ENCODE data around the gene TBC1D13.
"Not testable (repeated sequence)": the region's sequence is repeated elsewhere in the genome, so short reads cannot be mapped to it uniquely, and the experiment has no call there.

Gene TBC1D13

GRCh38 chr9:128846680-128847030 lies 59.6 kb downstream of the TBC1D13 start:
- H3K36me3 ChIP-seq (ENCODE audit: control insufficient read depth, low read length): peaks cover 5% of the 10 kb centered on the region; the same call in 1 of the 2 replicates
- H3F3A ChIP-seq (ENCODE audit: control insufficient read depth, insufficient read depth): no peaks in the 10 kb centered on the region
- no peak overlapping the region for H3K4me3 ChIP-seq (ENCODE audit: low read length)
- no peaks in the 10 kb centered on the region for H3K9me3 ChIP-seq (ENCODE audit: control insufficient read depth, insufficient read depth, low read length)
- TF ChIP-seq CTCF (IDR thresholded peaks at IDR 0.05; ENCODE audit: low read depth, low read length, poor library complexity, severe bottlenecking): no peak
- no peak for TF ChIP-seq EZH2phosphoT487 (IDR thresholded peaks at IDR 0.05; ENCODE audit: borderline replicate concordance, low read length)
- no peak overlapping the region for H3K27ac ChIP-seq (ENCODE audit: low read depth, low read length)
- no peaks in the 10 kb centered on the region for H3K4me1 ChIP-seq (ENCODE audit: control insufficient read depth, low read length)
- peaks cover 9% of the 10 kb centered on the region; the same call in 1 of the 2 replicates for H3K79me2 ChIP-seq (ENCODE audit: control insufficient read depth, low read length)
- no peaks in the 10 kb centered on the region for H3K27me3 ChIP-seq (ENCODE audit: control insufficient read depth, low read length)
- H4K20me1 ChIP-seq (ENCODE audit: control insufficient read depth, insufficient read depth, low read depth, low read length): no peaks in the 10 kb centered on the region
- no peak overlapping the region for H3K4me2 ChIP-seq (ENCODE audit: low read length)
- H3K9me2 ChIP-seq (replicated peaks; ENCODE audit: control insufficient read depth, low read length): no peaks in the 10 kb centered on the region

- Histone ChIP-seq H4K20me1 (ENCODE audit: control insufficient read depth, insufficient read depth, low read depth, low read length) (no peaks in the 10 kb centered on the region), H3K9me2 (replicated peaks; ENCODE audit: control insufficient read depth, low read length) (no peaks in the 10 kb centered on the region), H3K79me2 (ENCODE audit: control insufficient read depth, low read length) (peaks cover 11% of the 10 kb centered on the region; the same call in 1 of the 2 replicates), H3K27me3 (ENCODE audit: control insufficient read depth, low read length) (no peaks in the 10 kb centered on the region), H3K27ac (ENCODE audit: low read depth, low read length) (no peak overlapping the region), H3K4me2 (ENCODE audit: low read length) (no peak overlapping the region), H3K4me3 (ENCODE audit: low read length) (no peak overlapping the region), H3K9me3 (ENCODE audit: control insufficient read depth, insufficient read depth, low read length) (no peaks in the 10 kb centered on the region), H3K36me3 (ENCODE audit: control insufficient read depth, low read length) (no peaks in the 10 kb centered on the region; the same call in 1 of the 2 replicates), H3F3A (ENCODE audit: control insufficient read depth, insufficient read depth) (no peaks in the 10 kb centered on the region), H3K4me1 (ENCODE audit: control insufficient read depth, low read length) (no peaks in the 10 kb centered on the region)
- no peak for TF ChIP-seq EZH2phosphoT487 (IDR thresholded peaks at IDR 0.05; ENCODE audit: borderline replicate concordance, low read length)
- no peak for TF ChIP-seq CTCF (IDR thresholded peaks at IDR 0.05; ENCODE audit: low read depth, low read length, poor library complexity, severe bottlenecking)
These were observed 60.8 kb downstream of the TBC1D13 start for GRCh38 chr9:128847803-128848202.

- not testable (repeated sequence) for H4K20me1 ChIP-seq (ENCODE audit: control insufficient read depth, insufficient read depth, low read depth, low read length); H3K9me2 ChIP-seq (replicated peaks; ENCODE audit: control insufficient read depth, low read length); H3K4me1 ChIP-seq (ENCODE audit: control insufficient read depth, low read length); H3K4me2 ChIP-seq (ENCODE audit: low read length); H3F3A ChIP-seq (ENCODE audit: control insufficient read depth, insufficient read depth); H3K4me3 ChIP-seq (ENCODE audit: low read length); H3K27me3 ChIP-seq (ENCODE audit: control insufficient read depth, low read length); H3K9me3 ChIP-seq (ENCODE audit: control insufficient read depth, insufficient read depth, low read length); H3K27ac ChIP-seq (ENCODE audit: low read depth, low read length); H3K36me3 ChIP-seq (ENCODE audit: control insufficient read depth, low read length)
- peaks cover 11% of the 10 kb centered on the region; the same call in 1 of the 2 replicates for H3K79me2 ChIP-seq (ENCODE audit: control insufficient read depth, low read length)
These were observed 64.0 kb downstream of the TBC1D13 start for GRCh38 chr9:128851024-128851423.

GRCh38 chr9:128851779-128852600 lies 64.9 kb downstream of the TBC1D13 start:
- not testable (repeated sequence) for H3K27ac ChIP-seq (ENCODE audit: low read depth, low read length); H3K9me3 ChIP-seq (ENCODE audit: control insufficient read depth, insufficient read depth, low read length); H3K4me3 ChIP-seq (ENCODE audit: low read length); H3K4me2 ChIP-seq (ENCODE audit: low read length); H3K36me3 ChIP-seq (ENCODE audit: control insufficient read depth, low read length); H3K4me1 ChIP-seq (ENCODE audit: control insufficient read depth, low read length); H3K79me2 ChIP-seq (ENCODE audit: control insufficient read depth, low read length); H3K27me3 ChIP-seq (ENCODE audit: control insufficient read depth, low read length); H3K9me2 ChIP-seq (replicated peaks; ENCODE audit: control insufficient read depth, low read length); H3F3A ChIP-seq (ENCODE audit: control insufficient read depth, insufficient read depth); H4K20me1 ChIP-seq (ENCODE audit: control insufficient read depth, insufficient read depth, low read depth, low read length)
- peak; percentile 38 for TF ChIP-seq CTCF (IDR thresholded peaks at IDR 0.05; ENCODE audit: low read depth, low read length, poor library complexity, severe bottlenecking)

- H3K9me3 ChIP-seq (ENCODE audit: control insufficient read depth, insufficient read depth, low read length): not testable (repeated sequence)
These were observed 65.6 kb downstream of the TBC1D13 start for GRCh38 chr9:128852646-128853045.

GRCh38 chr9:128854454-128854853 lies 67.4 kb downstream of the TBC1D13 start:
- not testable (repeated sequence) for H3K9me2 ChIP-seq (replicated peaks; ENCODE audit: control insufficient read depth, low read length); H3K36me3 ChIP-seq (ENCODE audit: control insufficient read depth, low read length); H3K9me3 ChIP-seq (ENCODE audit: control insufficient read depth, insufficient read depth, low read length); H3K4me2 ChIP-seq (ENCODE audit: low read length); H3K79me2 ChIP-seq (ENCODE audit: control insufficient read depth, low read length); H3K4me3 ChIP-seq (ENCODE audit: low read length); H3F3A ChIP-seq (ENCODE audit: control insufficient read depth, insufficient read depth); H3K4me1 ChIP-seq (ENCODE audit: control insufficient read depth, low read length); H3K27ac ChIP-seq (ENCODE audit: low read depth, low read length); H4K20me1 ChIP-seq (ENCODE audit: control insufficient read depth, insufficient read depth, low read depth, low read length); H3K27me3 ChIP-seq (ENCODE audit: control insufficient read depth, low read length)

More at GRCh38 chr9:128852646-128853045, 65.6 kb downstream of the TBC1D13 start:
- not testable (repeated sequence) for H3F3A ChIP-seq (ENCODE audit: control insufficient read depth, insufficient read depth); H3K79me2 ChIP-seq (ENCODE audit: control insufficient read depth, low read length); H3K4me1 ChIP-seq (ENCODE audit: control insufficient read depth, low read length); H3K4me2 ChIP-seq (ENCODE audit: low read length); H3K9me2 ChIP-seq (replicated peaks; ENCODE audit: control insufficient read depth, low read length); H3K27me3 ChIP-seq (ENCODE audit: control insufficient read depth, low read length); H3K36me3 ChIP-seq (ENCODE audit: control insufficient read depth, low read length); H3K27ac ChIP-seq (ENCODE audit: low read depth, low read length); H3K4me3 ChIP-seq (ENCODE audit: low read length); H4K20me1 ChIP-seq (ENCODE audit: control insufficient read depth, insufficient read depth, low read depth, low read length)
